ENCODE data around the gene TTC38. TPM values are rescaled to one million over a fixed set of nuclear protein-coding genes. Genes with fewer than 3 reads are reported as not detected.

Gene TTC38
- total RNA-seq, 1 donor from 2014 or later: 51.4 TPM

DNA sequence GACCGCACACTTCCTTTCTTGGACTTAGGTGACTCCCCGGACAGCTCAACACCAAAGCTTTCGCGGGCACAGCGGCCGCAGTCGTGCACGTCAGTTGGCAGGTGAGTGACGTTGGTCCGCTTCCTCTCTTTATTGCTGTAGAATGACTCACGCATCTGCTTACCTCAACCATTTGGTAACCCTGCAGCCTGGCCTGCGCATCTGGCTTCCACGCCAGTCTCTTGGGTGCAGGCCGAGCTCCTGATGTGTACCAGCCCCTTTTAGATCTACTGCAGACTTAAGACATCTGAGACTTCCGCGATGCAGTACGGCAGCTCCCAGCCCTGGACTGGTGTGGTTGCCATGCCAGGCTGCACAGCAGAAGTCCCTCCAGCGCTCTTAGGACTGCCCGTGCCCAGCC lies 55.4 kb downstream of the TTC38 start:
- no peak for DNase-seq (ENCODE audit: extremely low read depth, low read depth, low spot score)

DNA sequence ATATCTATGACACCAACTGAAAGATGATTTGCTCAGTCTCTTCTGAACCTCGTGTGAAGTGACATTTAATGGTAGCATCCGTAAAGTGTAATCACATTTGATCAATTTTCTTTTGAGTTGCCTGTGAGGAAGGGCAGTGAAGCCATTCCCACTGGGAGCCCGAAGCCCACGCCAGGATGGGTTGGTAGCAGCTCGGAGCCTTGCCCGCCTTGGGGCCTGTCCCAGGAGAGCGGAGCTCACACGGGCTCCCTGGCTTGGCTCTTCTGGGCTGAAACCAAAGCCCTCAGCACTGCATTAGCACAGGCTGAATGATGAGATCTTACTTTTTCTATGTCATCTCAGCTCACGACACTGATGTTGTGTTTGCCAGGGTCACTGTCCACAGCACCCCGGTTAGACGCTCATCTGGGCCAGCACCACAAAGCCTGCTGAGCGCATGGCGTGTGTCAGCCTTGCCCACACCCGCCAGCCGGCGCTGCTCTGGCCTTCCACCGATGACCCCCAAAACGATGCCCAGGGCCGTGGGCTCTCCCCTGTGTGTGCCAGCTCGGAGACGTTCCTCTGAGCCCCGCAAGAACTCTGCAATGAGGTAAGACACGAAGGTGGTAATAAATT lies 58.4 kb downstream of the TTC38 start:
- no peak for DNase-seq (ENCODE audit: extremely low read depth, low read depth, low spot score)

DNA sequence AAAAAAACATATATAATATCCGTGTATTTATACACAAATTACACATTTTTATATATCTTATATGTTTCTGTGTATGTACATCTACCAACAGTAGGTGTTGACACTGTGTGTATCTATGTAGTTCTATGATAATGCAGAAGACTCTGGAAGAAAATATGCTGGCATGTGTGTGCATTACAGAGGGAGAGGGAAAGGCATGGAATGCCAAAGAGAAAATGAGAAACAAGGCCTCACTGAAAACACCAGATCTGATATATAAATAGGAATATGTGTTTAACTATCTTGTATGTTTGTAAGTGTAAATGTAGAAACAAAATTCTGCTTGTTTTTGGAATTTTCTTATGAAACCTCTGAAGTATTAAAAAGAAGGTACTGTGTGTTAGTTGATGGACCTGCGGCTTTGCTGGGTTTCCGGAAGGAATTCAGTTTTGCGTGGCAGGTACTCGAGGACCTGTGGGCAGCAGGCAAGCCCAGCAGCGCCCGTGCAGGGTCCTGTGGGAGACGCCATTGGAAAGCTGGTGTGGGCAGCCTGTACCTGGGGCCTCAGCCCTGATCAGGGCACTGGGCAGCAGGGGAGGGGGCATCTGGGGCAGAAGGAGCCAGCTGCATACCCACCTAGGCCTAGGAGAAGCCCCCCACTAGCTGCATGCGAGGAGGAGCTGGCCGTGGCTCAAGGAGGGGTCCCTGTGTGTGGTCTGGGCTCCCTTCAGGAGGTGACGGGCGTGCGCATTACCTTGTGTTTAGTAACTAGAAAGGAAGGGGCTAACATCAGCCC lies 60.1 kb downstream of the TTC38 start:
- DNase-seq (ENCODE audit: extremely low read depth, low read depth, low spot score): no peak

DNA sequence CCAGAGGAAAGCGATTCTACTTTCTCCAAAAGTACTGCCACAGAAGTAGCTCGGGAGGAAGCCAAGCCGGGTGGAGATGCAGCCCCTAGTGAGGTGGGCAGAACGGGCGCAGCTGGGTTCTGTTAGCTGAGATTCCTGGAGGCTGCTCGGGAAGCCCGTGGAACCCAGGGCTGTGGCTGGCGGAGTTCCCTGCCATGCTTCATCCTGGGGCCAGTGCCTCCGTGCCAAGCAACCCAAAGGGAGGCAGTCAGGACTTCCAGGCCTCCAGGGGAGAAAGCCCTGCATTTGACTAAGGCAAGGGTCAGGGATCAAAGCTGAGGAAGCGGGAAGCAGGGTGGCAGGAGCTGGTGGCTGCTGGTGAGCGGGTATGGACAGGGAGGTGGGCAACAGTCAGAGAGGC lies 61.0 kb downstream of the TTC38 start:
- DNase-seq (ENCODE audit: extremely low read depth, low read depth, low spot score): no peak

DNA sequence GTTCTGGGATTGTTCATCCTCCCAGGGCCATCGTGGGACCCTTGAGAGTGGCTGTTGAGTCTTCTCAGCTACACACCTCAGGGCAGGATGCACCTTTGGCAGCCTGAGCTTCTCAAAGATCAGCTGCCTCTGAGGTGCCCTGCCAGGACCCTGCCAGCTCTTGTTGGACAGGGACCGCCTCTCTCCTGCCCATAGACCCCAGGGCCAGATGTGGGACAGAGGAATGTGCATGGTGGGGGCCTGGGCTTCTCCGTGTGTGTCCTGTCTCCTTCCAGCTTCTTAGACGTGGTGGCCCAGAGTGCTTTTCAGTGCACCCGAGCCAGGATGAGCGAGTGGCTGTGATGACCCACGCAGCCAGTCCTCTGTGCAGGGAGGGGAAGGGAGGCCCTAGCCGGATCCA lies 61.8 kb downstream of the TTC38 start:
- DNase-seq (ENCODE audit: extremely low read depth, low read depth, low spot score): no peak

DNA sequence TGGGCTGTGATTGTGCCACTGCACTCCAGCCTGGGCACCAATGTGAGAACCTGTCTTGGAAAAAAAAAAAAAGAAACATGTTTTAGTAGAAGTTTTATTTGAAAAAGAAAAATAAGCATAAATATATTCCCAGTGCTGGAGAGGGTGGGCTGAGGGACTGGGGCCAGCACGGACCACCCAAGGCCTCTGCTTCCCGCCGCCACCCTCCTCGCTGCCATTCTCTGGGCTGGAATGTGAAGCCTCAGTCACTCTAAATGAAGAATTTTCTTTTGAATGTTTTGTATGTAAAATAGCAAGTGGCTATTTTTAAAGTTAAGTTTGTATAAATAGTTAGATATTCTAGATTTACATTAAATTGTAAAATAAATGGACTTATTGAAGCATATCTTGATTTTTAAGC lies 62.6 kb downstream of the TTC38 start:
- no peak for DNase-seq (ENCODE audit: extremely low read depth, low read depth, low spot score)

DNA sequence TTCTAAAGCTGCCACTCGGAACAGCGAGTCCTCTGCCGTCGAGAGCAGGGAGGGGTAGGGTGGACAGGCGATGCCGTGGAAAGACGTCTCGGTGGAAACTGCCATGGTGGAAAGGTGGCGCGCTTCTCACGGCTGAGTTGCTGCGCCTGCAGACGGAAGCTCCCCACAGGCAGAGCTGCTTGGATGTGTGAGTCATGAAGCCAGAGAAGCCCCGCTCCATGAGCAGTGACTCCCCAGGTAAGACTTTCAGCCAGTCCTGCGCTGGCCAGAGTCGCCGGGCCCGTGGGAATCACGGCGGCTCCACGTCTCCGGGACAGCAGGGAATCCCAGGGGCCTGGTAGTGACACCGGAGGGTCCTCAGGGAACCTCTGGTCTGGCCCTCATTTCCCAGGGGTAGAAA lies 63.7 kb downstream of the TTC38 start:
- DNase-seq (ENCODE audit: extremely low read depth, low read depth, low spot score): no peak

DNA sequence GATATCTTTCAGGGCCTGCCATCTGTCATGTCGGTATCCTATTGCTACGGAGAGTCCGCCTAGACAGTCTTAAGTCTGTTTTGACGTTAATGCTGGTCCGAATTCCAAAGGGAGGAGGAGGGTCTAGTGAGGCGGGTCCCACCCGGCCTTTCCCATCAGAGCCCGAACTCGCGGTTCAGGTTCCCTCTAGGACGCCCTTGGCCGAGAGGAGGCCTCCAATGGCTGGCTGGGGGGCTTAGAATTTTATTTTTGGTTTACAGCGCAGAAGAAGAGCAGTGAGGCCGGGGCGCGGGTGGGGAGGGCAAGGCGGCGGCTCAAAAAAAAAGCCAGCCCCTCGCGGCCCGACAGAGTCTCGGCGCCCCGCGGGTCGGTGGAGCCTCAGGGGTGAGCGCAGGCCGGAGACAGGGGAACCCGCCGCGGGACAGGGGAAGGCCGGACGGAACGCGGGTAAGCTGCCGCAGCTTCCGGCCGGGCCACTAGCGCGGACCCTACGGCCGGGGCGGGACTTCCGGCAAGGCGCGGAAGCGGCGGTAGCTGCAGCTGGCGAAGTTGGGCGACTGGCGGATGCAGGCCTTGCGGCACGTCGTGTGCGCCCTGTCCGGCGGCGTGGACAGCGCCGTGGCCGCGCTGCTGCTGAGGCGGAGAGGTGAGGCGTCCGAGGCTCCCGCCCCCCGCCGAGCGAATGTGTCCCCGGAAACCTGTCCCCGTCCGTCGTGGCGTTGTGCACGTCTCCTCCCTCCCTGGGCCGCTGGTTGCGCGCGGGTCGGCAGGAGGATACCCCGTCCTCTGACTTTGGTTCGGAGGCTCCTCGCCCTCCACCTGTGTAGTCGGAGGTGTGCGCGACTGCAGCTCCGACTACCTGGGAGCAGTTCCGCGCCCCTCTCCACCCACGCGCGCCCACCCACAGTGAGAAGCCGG lies 67.7 kb downstream of the TTC38 start, which contains the start of gene TRMU:
TSS of gene TRMU (plus strand) at position 514 of the 918 bp plus-strand sequence. CDS start at position 565, 51 bp downstream.
- no peak for DNase-seq (ENCODE audit: extremely low read depth, low read depth, low spot score)

DNA sequence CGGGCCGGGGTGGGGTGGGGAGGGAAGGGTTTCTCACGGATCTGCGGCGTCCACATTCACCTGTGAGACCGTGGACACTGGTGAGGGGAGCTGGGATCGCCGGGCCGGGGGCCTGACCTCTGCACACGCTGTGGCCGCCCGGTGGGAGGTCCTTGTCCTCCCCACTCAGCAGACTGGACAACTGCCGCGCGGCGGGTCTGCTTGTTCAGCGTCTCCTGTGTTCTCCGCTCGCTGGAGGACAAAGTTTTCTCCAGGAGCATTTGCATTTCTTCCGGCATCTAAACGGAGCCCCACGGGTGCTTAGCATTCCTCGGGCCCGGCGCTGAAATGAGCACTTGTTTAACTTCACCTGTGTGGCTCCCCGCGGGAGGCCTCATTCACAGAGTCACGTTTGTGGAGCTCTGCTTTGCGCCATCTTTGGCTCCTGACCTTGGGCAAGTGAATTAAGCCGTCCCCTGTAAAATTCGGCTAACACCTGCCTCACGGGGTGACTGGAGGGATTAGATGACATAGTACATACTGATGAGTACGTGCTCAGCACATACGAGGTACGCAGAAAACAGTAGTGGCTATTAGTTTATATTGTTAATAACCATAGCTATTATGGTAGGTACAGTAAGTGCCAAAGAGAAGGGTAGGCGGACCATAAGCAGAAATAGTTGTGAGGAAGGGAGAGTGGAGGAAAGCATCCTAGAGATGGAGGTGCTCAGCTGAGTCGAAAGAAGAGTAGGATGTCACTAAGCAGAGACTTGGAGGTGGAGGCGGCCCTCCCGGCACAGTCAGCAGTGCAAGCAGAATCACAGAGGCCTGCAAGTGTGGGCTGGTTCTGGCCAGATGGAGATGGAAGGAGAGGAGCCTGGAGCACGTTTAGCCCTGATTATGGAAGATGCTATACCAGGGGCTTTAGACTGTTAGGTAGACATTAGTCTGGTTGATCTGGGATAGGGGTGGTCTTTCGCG lies 68.6 kb downstream of the TTC38 start:
- DNase-seq (ENCODE audit: extremely low read depth, low read depth, low spot score): no peak

DNA sequence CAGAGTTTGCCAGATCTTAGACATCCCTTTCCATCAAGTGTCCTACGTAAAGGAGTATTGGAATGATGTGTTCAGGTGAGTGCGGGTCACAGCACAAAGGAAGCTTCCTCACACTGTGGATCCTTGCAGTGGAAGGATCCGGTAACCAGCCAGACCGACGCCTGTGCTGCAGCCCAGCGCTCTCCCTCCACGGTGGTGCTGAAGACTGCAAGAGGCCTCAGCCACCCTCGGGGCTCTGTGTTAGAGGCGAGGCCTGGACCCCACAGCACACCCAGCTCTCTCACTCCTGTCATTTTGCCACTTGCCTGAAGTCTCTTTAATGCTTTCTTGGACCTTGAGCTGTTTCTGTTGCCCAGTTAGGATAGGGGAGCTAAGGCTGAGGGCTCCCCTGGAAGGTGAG lies 70.1 kb downstream of the TTC38 start:
- DNase-seq (ENCODE audit: extremely low read depth, low read depth, low spot score): no peak

DNA sequence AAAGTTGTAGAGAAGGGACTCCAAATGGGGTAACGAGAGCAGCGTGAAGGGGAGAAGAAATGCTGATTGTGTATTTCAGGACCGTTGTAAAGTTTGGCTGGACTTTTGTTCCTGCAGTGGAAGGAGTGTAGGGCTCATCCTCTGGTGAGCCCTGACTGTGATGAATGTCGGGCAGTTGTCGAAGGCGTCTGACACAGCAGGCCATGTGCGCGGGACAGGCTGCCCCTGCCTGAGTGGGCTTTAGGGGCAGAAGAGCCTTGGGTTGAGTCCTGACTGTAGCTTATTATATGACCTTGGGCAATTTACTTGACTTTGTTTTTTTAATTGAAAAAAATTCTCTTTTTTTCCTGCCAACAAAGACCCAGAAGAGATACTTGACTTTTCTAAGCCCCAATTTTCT lies 70.8 kb downstream of the TTC38 start:
- DNase-seq (ENCODE audit: extremely low read depth, low read depth, low spot score): no peak

DNA sequence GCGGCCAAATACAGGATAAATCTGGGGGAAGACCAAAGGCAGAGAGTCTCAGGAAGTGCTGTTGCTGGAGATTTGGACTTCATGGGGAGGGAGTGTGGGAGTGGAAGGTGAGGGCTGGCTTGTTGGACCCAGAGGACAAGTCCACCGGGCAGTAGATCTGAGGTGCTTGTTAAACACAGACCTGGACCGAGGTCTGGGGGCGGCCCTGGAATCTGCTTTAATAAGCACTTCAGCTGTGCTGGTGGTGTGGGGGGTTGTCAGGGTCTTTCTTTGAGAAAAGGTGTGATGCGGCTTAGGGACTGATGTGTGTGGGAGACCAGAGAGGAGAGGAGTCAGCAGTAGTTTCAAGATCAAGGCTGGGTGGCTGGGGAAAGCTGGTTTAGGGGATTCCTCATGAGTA lies 72.1 kb downstream of the TTC38 start:
- DNase-seq (ENCODE audit: extremely low read depth, low read depth, low spot score): no peak

DNA sequence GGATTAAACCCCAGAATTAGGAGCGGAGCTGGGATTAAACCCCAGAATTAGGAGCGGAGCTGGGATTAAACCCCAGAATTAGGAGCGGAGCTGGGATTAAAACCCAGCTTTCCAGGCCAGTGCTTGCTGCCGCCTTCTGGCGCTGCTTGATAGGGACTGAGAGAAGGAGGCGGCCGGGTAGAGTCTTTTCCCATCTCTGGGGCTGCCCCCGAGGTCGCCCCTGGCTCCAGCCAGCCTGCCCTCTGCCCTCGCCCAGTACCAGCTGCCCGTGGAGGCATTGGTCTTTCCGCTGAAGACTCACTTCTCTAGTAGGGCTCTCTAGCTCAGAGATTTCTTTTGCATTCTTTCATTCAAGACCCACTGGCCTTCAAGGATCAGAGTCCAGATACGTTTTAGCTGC lies 72.9 kb downstream of the TTC38 start:
- no peak for DNase-seq (ENCODE audit: extremely low read depth, low read depth, low spot score)

Other genes starting within 250 kb of the TTC38 start
- gene PPARA, start 117.5 kb upstream of the TTC38 start, total RNA-seq: 7.0 and 17.4 TPM in 2 replicates
- gene CDPF1, start 17.7 kb upstream of the TTC38 start, total RNA-seq: 9.0 and 11.2 TPM in 2 replicates
- gene PKDREJ, start 4.7 kb upstream of the TTC38 start, total RNA-seq: not detected in 2 replicates
- 1.5 and 7.5 TPM in 2 replicates for gene GTSE1, start 28.9 kb downstream of the TTC38 start, total RNA-seq
- gene TRMU, start 67.7 kb downstream of the TTC38 start, total RNA-seq: 28.1 and 34.3 TPM in 2 replicates